ENCODE results near the gene RPTOR.

Gene RPTOR

DNA sequence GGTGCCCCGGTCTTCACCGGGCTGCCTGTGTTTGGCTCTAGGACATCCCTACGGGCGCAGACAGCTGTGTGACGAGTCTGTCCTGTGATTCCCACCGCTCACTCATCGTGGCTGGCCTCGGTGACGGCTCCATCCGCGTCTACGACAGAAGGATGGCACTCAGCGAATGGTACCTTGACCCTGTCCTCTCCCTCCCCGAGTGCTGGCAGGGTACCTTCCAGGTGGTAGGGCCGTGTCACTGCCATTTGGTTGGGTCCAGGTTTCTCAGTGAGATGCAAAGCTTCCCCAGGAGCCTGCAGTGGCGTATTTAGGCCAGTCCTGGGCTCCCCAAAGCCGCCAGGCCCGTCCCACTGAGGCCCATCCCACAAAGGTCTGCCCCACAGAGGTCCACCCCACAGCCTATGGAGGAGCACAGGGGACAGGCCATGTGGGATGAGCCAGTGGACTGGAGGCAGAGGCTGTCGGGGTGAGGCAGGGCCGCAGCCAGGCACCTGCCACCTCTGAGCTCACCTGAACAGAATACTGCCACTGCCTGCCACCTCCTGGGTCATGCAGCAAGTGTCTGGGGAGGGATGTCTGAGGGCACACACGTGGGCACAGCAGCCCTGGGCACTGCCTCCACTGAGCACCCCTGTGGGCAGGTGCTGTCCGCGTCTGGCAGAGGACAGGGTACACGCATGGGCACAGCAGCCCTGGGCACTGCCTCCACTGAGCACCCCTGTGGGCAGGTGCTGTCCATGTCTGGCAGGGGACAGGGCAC, 415.6 kb downstream of the RPTOR start:
- peaks cover 0 to 21% of the 10 kb centered on the region in 2 donors for H3K36me3 ChIP-seq (ENCODE audit: control insufficient read depth in 1 of 2, insufficient read depth in 2 of 2, low read length in 2 of 2)
- peaks cover 0 to 29% of the 10 kb centered on the region in 2 donors for H3K4me1 ChIP-seq (ENCODE audit: control insufficient read depth in 1 of 2, insufficient read depth in 2 of 2, low read length in 2 of 2)

DNA sequence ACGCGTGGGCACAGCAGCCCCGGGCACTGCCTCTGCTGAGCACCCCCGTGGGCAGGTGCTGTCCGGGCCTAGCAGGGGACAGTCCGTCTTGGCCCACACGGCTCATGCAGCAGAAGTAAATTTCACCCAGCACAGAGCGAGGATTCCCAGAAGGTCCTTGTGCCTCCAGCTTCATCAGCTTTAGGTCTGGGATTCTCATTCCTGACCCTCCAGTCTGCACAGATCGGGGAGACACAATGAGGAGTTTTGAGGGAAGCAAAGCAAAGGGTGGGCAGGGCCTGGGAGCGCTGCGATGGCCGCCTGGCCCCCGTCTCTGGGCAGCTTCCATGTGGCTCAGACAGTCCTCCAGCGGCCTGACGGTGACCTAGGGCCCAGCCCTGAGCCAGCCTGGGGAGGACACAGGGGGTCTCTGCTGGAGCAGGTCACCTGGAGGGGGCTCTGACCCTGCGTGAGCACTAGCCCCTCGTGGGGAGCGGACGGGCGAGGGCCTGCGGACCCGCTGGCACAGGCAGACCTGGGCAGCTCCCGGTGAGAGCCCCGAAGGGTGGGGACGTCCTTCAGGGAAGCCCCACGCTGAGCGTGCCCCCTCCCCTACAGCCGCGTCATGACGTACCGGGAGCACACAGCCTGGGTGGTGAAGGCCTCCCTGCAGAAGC, 416.3 kb downstream of the RPTOR start:
- no peaks in the 10 kb centered on the region for H3K27me3 ChIP-seq (ENCODE audit: low read depth, low read length)
- no peaks in the 10 kb centered on the region for H3K9me3 ChIP-seq (ENCODE audit: control insufficient read depth in 1 of 2, low read length in 2 of 2)
- peaks cover 0 to 27% of the 10 kb centered on the region in 2 donors for H3K36me3 ChIP-seq (ENCODE audit: control insufficient read depth in 1 of 2, insufficient read depth in 2 of 2, low read length in 2 of 2)
- H3K27ac ChIP-seq (ENCODE audit: low read length): no peak overlapping the region
- H3K4me1 ChIP-seq (ENCODE audit: control insufficient read depth in 1 of 2, insufficient read depth in 2 of 2, low read length in 2 of 2): peaks cover 0 to 29% of the 10 kb centered on the region in 2 donors
- peak overlapping the region in 1 of 2 donors; percentile 9 for H3K4me3 ChIP-seq (ENCODE audit: low read depth in 1 of 2, low read length in 2 of 2)

More for the DNA sequence above, 415.6 kb downstream of the RPTOR start:
- Histone ChIP-seq H3K27ac (ENCODE audit: low read length) (peak overlapping the region; percentile 69), H3K4me3 (ENCODE audit: low read depth in 1 of 2, low read length in 2 of 2) (peak overlapping the region in 1 of 2 donors; percentile 9), H3K27me3 (ENCODE audit: low read depth, low read length) (no peaks in the 10 kb centered on the region), H3K9me3 (ENCODE audit: control insufficient read depth in 1 of 2, low read length in 2 of 2) (no peaks in the 10 kb centered on the region)

DNA sequence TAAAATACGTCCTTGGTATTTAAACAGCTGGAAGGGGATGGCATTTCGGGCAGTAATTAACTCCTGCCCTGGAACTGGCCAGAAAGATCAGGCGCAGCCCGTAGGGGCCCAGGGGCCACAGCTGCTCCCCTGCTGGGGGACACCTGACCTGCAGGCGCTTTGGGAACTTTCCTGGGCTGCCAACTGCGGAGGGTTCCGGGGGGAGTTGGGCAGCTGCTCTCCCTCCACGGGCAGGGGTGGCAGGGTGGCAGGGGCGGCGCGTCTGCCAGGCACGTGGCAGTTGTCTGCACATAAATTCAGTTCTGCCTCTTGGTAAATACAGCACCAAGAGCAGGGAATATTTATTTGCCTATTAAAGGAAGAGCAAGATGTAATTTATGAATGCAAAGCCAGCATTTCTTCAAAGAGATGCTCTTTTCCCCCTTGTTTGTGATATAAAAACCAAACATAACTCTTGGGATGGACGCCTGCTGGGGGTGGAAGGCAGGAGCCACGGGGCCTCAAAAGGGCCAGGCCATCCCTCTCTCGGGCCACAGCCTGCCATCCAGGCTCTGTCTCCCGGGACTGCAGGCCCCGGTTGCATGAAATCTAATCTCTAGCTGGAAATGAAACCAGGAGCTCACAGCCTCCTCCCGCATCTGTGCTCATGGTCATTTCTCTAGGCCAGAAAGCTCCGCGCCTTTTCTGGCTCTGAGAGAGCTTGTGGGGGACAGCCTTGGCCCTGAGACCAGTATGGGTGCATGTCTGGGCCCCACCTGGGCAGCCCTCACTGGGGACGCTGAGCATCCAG, 417.1 kb downstream of the RPTOR start:
- Histone ChIP-seq H3K36me3 (ENCODE audit: control insufficient read depth in 1 of 2, insufficient read depth in 2 of 2, low read length in 2 of 2) (peaks cover 0 to 27% of the 10 kb centered on the region in 2 donors), H3K9me3 (ENCODE audit: control insufficient read depth in 1 of 2, low read length in 2 of 2) (no peaks in the 10 kb centered on the region), H3K4me3 (ENCODE audit: low read depth in 1 of 2, low read length in 2 of 2) (no peak overlapping the region), H3K27me3 (ENCODE audit: low read depth, low read length) (no peaks in the 10 kb centered on the region), H3K27ac (ENCODE audit: low read length) (no peak overlapping the region), H3K4me1 (ENCODE audit: control insufficient read depth in 1 of 2, insufficient read depth in 2 of 2, low read length in 2 of 2) (peaks cover 0 to 29% of the 10 kb centered on the region in 2 donors)

DNA sequence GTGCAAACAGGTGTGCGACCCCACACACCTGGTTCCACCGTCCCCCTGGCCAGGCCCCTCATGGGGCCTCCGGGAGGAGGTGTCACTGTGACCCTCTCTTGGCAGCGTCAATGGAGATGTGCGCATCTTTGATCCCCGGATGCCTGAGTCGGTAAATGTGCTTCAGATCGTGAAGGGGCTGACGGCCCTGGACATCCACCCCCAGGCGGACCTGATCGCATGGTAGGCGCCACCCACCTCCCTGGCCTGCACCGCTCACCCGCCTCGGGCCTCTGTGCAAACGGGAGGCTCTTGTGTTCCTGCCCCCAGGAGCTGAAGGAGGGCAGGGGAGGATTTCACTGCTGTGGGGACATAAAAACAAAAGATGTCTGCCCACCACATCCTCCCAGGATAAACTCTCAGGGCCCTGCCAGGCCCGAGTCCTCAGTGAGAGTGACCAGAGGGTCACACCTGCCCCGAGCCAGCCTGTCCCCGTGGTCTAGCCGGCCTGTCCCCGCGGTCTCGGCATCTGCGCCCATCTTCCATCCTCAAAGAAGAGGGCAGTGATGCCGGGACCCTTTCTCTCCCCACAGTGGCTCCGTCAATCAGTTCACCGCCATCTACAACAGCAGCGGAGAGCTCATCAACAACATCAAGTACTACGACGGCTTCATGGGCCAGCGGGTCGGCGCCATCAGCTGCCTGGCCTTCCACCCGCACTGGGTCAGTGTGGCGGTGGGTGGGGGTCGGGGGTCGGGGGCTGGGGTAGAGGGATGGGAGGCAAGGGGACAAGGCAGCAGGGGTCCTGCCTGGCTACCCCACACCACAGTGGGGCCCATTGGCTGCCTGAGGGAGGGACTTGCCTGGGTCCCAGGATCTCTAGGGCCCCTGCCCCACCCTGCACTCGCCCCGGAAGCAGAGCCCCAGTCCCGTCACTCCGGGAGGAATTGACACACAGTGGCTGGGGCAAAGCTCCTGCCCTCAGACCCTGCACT, 418.0 kb downstream of the RPTOR start:
- Histone ChIP-seq H3K4me3 (ENCODE audit: low read depth in 1 of 2, low read length in 2 of 2) (no peak overlapping the region), H3K4me1 (ENCODE audit: control insufficient read depth in 1 of 2, insufficient read depth in 2 of 2, low read length in 2 of 2) (peaks cover 0 to 30% of the 10 kb centered on the region in 2 donors), H3K27me3 (ENCODE audit: low read depth, low read length) (no peaks in the 10 kb centered on the region), H3K36me3 (ENCODE audit: control insufficient read depth in 1 of 2, insufficient read depth in 2 of 2, low read length in 2 of 2) (peaks cover 0 to 27% of the 10 kb centered on the region in 2 donors), H3K9me3 (ENCODE audit: control insufficient read depth in 1 of 2, low read length in 2 of 2) (no peaks in the 10 kb centered on the region), H3K27ac (ENCODE audit: low read length) (no peak overlapping the region)

DNA sequence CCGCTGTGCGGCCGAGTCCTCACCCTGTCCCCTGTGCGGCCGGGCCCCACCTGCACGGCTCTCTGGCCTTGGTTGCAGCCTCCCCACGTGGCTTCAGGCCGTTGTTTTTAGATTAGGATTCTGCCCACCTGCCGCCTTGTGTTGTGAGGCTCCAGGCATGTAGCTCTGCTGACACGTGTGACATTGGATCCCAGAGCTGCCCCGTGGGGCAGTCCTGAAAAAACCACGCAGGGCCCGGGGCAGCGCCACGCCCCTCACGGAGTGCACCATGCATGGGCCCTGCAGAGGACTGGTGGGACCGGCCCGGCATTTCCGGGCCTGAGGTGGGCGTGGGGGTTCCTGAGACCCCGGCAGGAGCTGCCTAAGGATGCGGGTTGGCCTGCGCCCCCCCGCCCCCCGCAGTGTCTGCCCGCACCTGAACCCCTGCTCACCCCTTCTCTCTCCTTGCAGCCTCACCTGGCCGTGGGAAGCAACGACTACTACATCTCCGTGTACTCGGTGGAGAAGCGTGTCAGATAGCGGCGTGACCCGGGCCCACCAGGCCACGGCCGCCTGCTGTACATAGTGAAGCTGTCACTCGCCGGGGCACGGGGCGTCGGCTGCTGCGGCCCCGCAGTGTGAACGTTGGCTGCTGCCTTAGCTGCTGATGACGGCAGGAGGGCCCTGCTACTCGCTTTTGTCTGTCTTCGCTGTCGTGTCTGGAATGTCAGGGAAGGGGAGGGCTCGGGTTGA, 419.3 kb downstream of the RPTOR start:
- Histone ChIP-seq H3K9me3 (ENCODE audit: control insufficient read depth in 1 of 2, low read length in 2 of 2) (no peaks in the 10 kb centered on the region), H3K36me3 (ENCODE audit: control insufficient read depth in 1 of 2, insufficient read depth in 2 of 2, low read length in 2 of 2) (peaks cover 0 to 27% of the 10 kb centered on the region in 2 donors), H3K4me3 (ENCODE audit: low read depth in 1 of 2, low read length in 2 of 2) (no peak overlapping the region), H3K27me3 (ENCODE audit: low read depth, low read length) (no peaks in the 10 kb centered on the region), H3K27ac (ENCODE audit: low read length) (no peak overlapping the region), H3K4me1 (ENCODE audit: control insufficient read depth in 1 of 2, insufficient read depth in 2 of 2, low read length in 2 of 2) (peaks cover 0 to 40% of the 10 kb centered on the region in 2 donors)

DNA sequence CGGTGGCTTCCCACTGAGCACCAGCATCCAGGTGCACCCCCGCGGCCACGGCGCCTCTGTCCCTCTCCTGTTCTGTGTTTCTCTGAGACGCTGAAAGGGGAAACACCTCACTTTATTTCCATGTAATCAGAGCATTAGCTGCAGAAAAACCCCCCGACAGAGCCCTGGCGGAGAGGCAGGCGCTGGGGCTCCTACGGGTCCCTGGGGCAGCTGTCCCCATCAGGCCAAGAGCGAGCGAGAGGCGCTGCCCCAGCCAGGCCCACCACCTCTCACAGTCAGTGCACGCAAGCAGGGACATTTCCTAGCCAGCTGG, 419.9 kb downstream of the RPTOR start:
- H3K27me3 ChIP-seq (ENCODE audit: low read depth, low read length): no peaks in the 10 kb centered on the region
- H3K9me3 ChIP-seq (ENCODE audit: control insufficient read depth in 1 of 2, low read length in 2 of 2): no peaks in the 10 kb centered on the region
- no peak overlapping the region for H3K4me3 ChIP-seq (ENCODE audit: low read depth in 1 of 2, low read length in 2 of 2)
- peaks cover 0 to 40% of the 10 kb centered on the region in 2 donors for H3K4me1 ChIP-seq (ENCODE audit: control insufficient read depth in 1 of 2, insufficient read depth in 2 of 2, low read length in 2 of 2)
- H3K27ac ChIP-seq (ENCODE audit: low read length): no peak overlapping the region
- peaks cover 0 to 27% of the 10 kb centered on the region in 2 donors for H3K36me3 ChIP-seq (ENCODE audit: control insufficient read depth in 1 of 2, insufficient read depth in 2 of 2, low read length in 2 of 2)

- Histone ChIP-seq H3K27me3 (ENCODE audit: low read depth, low read length) (no peaks in the 10 kb centered on the region), H3K36me3 (ENCODE audit: control insufficient read depth in 1 of 2, insufficient read depth in 2 of 2, low read length in 2 of 2) (peaks cover 0 to 27% of the 10 kb centered on the region in 2 donors), H3K9me3 (ENCODE audit: control insufficient read depth in 1 of 2, low read length in 2 of 2) (no peaks in the 10 kb centered on the region), H3K4me3 (ENCODE audit: low read depth in 1 of 2, low read length in 2 of 2) (no peak overlapping the region), H3K27ac (ENCODE audit: low read length) (no peak overlapping the region), H3K4me1 (ENCODE audit: control insufficient read depth in 1 of 2, insufficient read depth in 2 of 2, low read length in 2 of 2) (peaks cover 0 to 41% of the 10 kb centered on the region in 2 donors)
Observed at GRCh38 chr17:80964859-80965580, 420.4 kb downstream of the RPTOR start.

- H3K9me3 ChIP-seq (ENCODE audit: control insufficient read depth in 1 of 2, low read length in 2 of 2): no peaks in the 10 kb centered on the region
- H3K4me1 ChIP-seq (ENCODE audit: control insufficient read depth in 1 of 2, insufficient read depth in 2 of 2, low read length in 2 of 2): peaks cover 0 to 41% of the 10 kb centered on the region in 2 donors
- H3K27me3 ChIP-seq (ENCODE audit: low read depth, low read length): no peaks in the 10 kb centered on the region
- peaks cover 0 to 27% of the 10 kb centered on the region in 2 donors for H3K36me3 ChIP-seq (ENCODE audit: control insufficient read depth in 1 of 2, insufficient read depth in 2 of 2, low read length in 2 of 2)
- no peak overlapping the region for H3K4me3 ChIP-seq (ENCODE audit: low read depth in 1 of 2, low read length in 2 of 2)
- H3K27ac ChIP-seq (ENCODE audit: low read length): no peak overlapping the region
Observed at GRCh38 chr17:80965606-80966005, 421.0 kb downstream of the RPTOR start.

- Histone ChIP-seq H3K36me3 (ENCODE audit: control insufficient read depth in 1 of 2, insufficient read depth in 2 of 2, low read length in 2 of 2) (peaks cover 0 to 19% of the 10 kb centered on the region in 2 donors), H3K4me1 (ENCODE audit: control insufficient read depth in 1 of 2, insufficient read depth in 2 of 2, low read length in 2 of 2) (peaks cover 0 to 38% of the 10 kb centered on the region in 2 donors), H3K4me3 (ENCODE audit: low read depth in 1 of 2, low read length in 2 of 2) (no peak overlapping the region), H3K27ac (ENCODE audit: low read length) (no peak overlapping the region), H3K27me3 (ENCODE audit: low read depth, low read length) (no peaks in the 10 kb centered on the region), H3K9me3 (ENCODE audit: control insufficient read depth in 1 of 2, low read length in 2 of 2) (no peaks in the 10 kb centered on the region)
Observed at GRCh38 chr17:80967404-80967872, 422.8 kb downstream of the RPTOR start.

All from muscle layer of duodenum (tissue), 2 donors.